Type B pancreatic cell (in vitro differentiated cells): ENCODE results near the gene PPARGC1A. TPM values are rescaled to one million over a fixed set of nuclear protein-coding genes. Genes with fewer than 3 reads are reported as not detected.
A peak's percentile ranks its signal among the peaks of the same experiment; 100 is the strongest.

Experiments used
- DNase-seq: peaks from one replicate; pipeline ENCODE4 v3.0.0; 2021; ENCODE audit warnings: mixed read lengths; ENCODE audit not compliant: unreplicated experiment; ENCODE audit errors: extremely low spot score
- H3K27ac Mint-ChIP-seq: 2 replicates; pipeline ENCODE4 v1.8.0; 2021; ENCODE audit warnings: mild to moderate bottlenecking, mixed read lengths
- H3K27me3 Mint-ChIP-seq: 2 replicates; pipeline ENCODE4 v1.8.0; 2021; ENCODE audit warnings: mixed read lengths
- H3K36me3 Mint-ChIP-seq: 2 replicates; pipeline ENCODE4 v1.8.0; 2021; ENCODE audit warnings: mixed read lengths
- H3K4me1 Mint-ChIP-seq: one replicate; pipeline ENCODE4 v1.8.0; 2021; ENCODE audit warnings: mixed read lengths; ENCODE audit not compliant: unreplicated experiment
- H3K4me3 Mint-ChIP-seq: 2 replicates; pipeline ENCODE4 v1.8.0; 2021; ENCODE audit warnings: mild to moderate bottlenecking, mixed read lengths
- H3K9me3 Mint-ChIP-seq: 2 replicates; pipeline ENCODE4 v1.8.0; 2021; ENCODE audit warnings: mixed read lengths
- total RNA-seq: library from RNA; stranded (reverse); gene quantifications from 2 replicates; pipeline ENCODE4 v1.2.1, GENCODE V29; 2021; ENCODE audit warnings: low replicate concordance
- TF ChIP-seq, protein P1 (sequence below): fragments of 200-600 bp; sonication (generic); conservative IDR thresholded peaks from 2 replicates; pipeline ENCODE4 v1.5.0; 2021; ENCODE audit warnings: antibody characterized with exemption, mild to moderate bottlenecking

Gene PPARGC1A
- total RNA-seq, 1 donor from 2014 or later, result 39.4 TPM

DNA sequence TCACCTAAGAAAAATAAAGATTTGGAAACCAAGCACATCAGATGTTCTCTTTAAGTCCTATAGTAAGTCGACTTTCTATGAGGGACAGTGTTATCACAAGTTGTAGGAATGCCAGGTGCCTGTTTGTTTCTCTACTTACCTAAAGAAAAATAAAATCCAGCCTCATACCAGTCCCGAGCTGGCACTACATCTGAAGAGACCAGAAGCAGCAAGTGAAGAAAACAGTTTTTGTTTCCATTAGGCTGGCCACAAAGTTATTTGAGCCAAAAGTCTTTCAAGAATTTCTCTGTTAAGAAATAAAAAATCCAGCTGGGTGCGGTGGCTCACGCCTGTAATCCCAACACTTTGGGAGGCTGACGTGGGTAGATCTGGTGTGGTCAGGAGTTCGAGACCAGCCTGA, 10.8 kb upstream of the PPARGC1A start:
- no peak overlapping the region for H3K4me3 Mint-ChIP-seq
- no peak overlapping the region for H3K27ac Mint-ChIP-seq
- H3K4me1 Mint-ChIP-seq, result peaks cover 17% of the 10 kb centered on the region
- H3K27me3 Mint-ChIP-seq, result no peaks in the 10 kb centered on the region
- H3K36me3 Mint-ChIP-seq, result no peaks in the 10 kb centered on the region
- TF ChIP-seq, protein P1, sequence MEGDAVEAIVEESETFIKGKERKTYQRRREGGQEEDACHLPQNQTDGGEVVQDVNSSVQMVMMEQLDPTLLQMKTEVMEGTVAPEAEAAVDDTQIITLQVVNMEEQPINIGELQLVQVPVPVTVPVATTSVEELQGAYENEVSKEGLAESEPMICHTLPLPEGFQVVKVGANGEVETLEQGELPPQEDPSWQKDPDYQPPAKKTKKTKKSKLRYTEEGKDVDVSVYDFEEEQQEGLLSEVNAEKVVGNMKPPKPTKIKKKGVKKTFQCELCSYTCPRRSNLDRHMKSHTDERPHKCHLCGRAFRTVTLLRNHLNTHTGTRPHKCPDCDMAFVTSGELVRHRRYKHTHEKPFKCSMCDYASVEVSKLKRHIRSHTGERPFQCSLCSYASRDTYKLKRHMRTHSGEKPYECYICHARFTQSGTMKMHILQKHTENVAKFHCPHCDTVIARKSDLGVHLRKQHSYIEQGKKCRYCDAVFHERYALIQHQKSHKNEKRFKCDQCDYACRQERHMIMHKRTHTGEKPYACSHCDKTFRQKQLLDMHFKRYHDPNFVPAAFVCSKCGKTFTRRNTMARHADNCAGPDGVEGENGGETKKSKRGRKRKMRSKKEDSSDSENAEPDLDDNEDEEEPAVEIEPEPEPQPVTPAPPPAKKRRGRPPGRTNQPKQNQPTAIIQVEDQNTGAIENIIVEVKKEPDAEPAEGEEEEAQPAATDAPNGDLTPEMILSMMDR, result no peak
- DNase-seq, result no peak
- no peaks in the 10 kb centered on the region for H3K9me3 Mint-ChIP-seq

- no peak for DNase-seq
- no peaks in the 10 kb centered on the region for H3K27me3 Mint-ChIP-seq
- no peak overlapping the region for H3K4me3 Mint-ChIP-seq
- TF ChIP-seq, protein P1, result no peak
- no peaks in the 10 kb centered on the region for H3K36me3 Mint-ChIP-seq
- H3K9me3 Mint-ChIP-seq, result no peaks in the 10 kb centered on the region
- no peak overlapping the region for H3K27ac Mint-ChIP-seq
- H3K4me1 Mint-ChIP-seq, result peaks cover 10% of the 10 kb centered on the region
These were observed 9.7 kb upstream of the PPARGC1A start for GRCh38 chr4:23899565-23899964.

- Mint-ChIP-seq H3K4me3 (no peak overlapping the region), H3K36me3 (no peaks in the 10 kb centered on the region)
These were observed 7.8 kb upstream of the PPARGC1A start for GRCh38 chr4:23897564-23898109.

DNA sequence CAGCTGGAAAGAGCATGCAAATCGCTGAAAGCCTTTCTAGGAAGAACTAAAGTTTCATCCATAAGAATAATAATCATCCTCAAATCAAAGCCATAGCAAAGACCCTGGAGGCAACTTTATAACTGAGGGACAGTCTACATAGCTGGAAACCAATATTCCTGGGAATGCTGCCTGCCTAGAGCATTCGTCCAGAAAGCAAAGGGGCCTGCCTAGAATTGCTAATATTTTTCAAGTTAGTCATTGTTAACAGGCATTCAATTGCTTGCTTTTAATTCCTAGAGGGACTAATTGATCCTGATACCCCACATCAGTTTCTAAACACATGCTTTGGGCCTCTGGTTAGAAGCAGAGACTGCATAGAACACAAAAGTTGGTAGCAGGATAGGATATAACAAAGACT, 4.2 kb upstream of the PPARGC1A start:
- Mint-ChIP-seq H3K9me3 (no peaks in the 10 kb centered on the region), H3K27ac (no peak overlapping the region), H3K4me1 (peaks cover 27% of the 10 kb centered on the region), H3K27me3 (no peaks in the 10 kb centered on the region), H3K4me3 (no peak overlapping the region), H3K36me3 (no peaks in the 10 kb centered on the region)
- TF ChIP-seq, protein P1, result no peak
- DNase-seq, result no peak

More at GRCh38 chr4:23897564-23898109, 7.8 kb upstream of the PPARGC1A start:
- no peaks in the 10 kb centered on the region for H3K9me3 Mint-ChIP-seq
- H3K4me1 Mint-ChIP-seq, result peaks cover 6% of the 10 kb centered on the region
- TF ChIP-seq, protein P1, result no peak
- H3K27ac Mint-ChIP-seq, result no peak overlapping the region
- no peaks in the 10 kb centered on the region for H3K27me3 Mint-ChIP-seq
- no peak for DNase-seq

DNA sequence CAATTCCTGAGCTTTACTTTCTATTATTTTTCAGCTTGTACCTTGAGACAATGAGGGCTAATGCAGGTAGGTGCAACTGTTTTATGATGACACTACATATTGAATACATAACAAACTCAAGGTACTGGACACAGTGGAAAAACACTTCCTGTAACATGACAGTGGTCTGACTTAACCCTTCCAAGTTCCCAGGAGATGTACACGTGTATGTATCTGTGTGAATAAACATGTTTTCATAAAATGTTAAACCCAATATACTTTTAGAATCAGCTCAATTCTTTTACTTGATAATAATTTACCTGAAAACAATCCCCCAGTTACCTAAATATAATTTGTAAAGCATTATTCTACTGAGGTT, 1.2 kb upstream of the PPARGC1A start:
- Mint-ChIP-seq H3K36me3 (no peaks in the 10 kb centered on the region), H3K4me1 (peaks cover 42% of the 10 kb centered on the region), H3K27me3 (no peaks in the 10 kb centered on the region), H3K9me3 (no peaks in the 10 kb centered on the region), H3K4me3 (peak overlapping the region; percentile 99), H3K27ac (peak overlapping the region; percentile 94)
- no peak for DNase-seq
- TF ChIP-seq, protein P1, result no peak
